ENCODE data around the gene CRAMP1.
"Not testable (repeated sequence)": the region's sequence is repeated elsewhere in the genome, so short reads cannot be mapped to it uniquely, and the experiment has no call there.

Gene CRAMP1

GRCh38 chr16:1690810-1691209, 78.7 kb downstream of the CRAMP1 start:
- no peak for DNase-seq

GRCh38 chr16:1691276-1691675, 79.1 kb downstream of the CRAMP1 start:
- peak; percentile 54 for DNase-seq

GRCh38 chr16:1691956-1692355, 79.8 kb downstream of the CRAMP1 start:
- peak; percentile 84 for DNase-seq

- no peak for DNase-seq
Observed at GRCh38 chr16:1696863-1697262, 84.7 kb downstream of the CRAMP1 start.

- no peak for DNase-seq
Observed at GRCh38 chr16:1698680-1699079, 86.5 kb downstream of the CRAMP1 start.

- no peak for DNase-seq
Observed at GRCh38 chr16:1700246-1700645, 88.1 kb downstream of the CRAMP1 start.

- no peak for DNase-seq
Observed at GRCh38 chr16:1701216-1701878, 89.2 kb downstream of the CRAMP1 start.

- not testable (repeated sequence) for DNase-seq
Observed at GRCh38 chr16:1705324-1705687, 93.1 kb downstream of the CRAMP1 start.

- peak; percentile 85 for DNase-seq
Observed at GRCh38 chr16:1705688-1706385, 93.7 kb downstream of the CRAMP1 start, which contains the start of gene MAPK8IP3. TSS of gene MAPK8IP3 (plus strand) at chr16:1706195. CDS start at chr16:1706340, 145 bp downstream.

GRCh38 chr16:1706386-1707192, 94.4 kb downstream of the CRAMP1 start:
- DNase-seq = peak; percentile 58

GRCh38 chr16:1707193-1707790, 95.1 kb downstream of the CRAMP1 start:
- peak; percentile 22 for DNase-seq

GRCh38 chr16:1708083-1708767, 96.1 kb downstream of the CRAMP1 start:
- no peak for DNase-seq

GRCh38 chr16:1708768-1709180, 96.6 kb downstream of the CRAMP1 start:
- no peak for DNase-seq

GRCh38 chr16:1709356-1709755, 97.2 kb downstream of the CRAMP1 start:
- DNase-seq = no peak

GRCh38 chr16:1710811-1711507, 98.8 kb downstream of the CRAMP1 start:
- DNase-seq = no peak

- DNase-seq = no peak
Observed at GRCh38 chr16:1712791-1713261, 100.7 kb downstream of the CRAMP1 start.

- DNase-seq = no peak
Observed at GRCh38 chr16:1713331-1713730, 101.2 kb downstream of the CRAMP1 start.

GRCh38 chr16:1713933-1714332, 101.8 kb downstream of the CRAMP1 start:
- DNase-seq = no peak

- no peak for DNase-seq
Observed at GRCh38 chr16:1715220-1715619, 103.1 kb downstream of the CRAMP1 start.

- not testable (repeated sequence) for DNase-seq
Observed at GRCh38 chr16:1718236-1718635, 106.1 kb downstream of the CRAMP1 start.

GRCh38 chr16:1719559-1720229, 107.5 kb downstream of the CRAMP1 start:
- DNase-seq = not testable (repeated sequence)
